ENCODE data around the gene GADL1.

GADL1 gene

GRCh38 chr3:30914696-30915095 lies 20.2 kb upstream of the GADL1 start:
- in situ Hi-C loops (cut with HindIII; ENCODE audit: low sequenced_read_pairs) = no loop called here
- H3K4me3 ChIP-seq (ENCODE audit: low read depth, low read length) = no peak overlapping the region
- DNase-seq (ENCODE audit: low read depth, low spot score) = no peak
- no peak for TF ChIP-seq CTCF (IDR thresholded peaks at IDR 0.05; ENCODE audit: low read depth, low read length)

GRCh38 chr3:30913176-30913575 lies 18.7 kb upstream of the GADL1 start:
- no peak for TF ChIP-seq CTCF (IDR thresholded peaks at IDR 0.05; ENCODE audit: low read depth, low read length)
- in situ Hi-C loops (cut with HindIII; ENCODE audit: low sequenced_read_pairs) = no loop called here
- DNase-seq (ENCODE audit: low read depth, low spot score) = no peak
- H3K4me3 ChIP-seq (ENCODE audit: low read depth, low read length) = no peak overlapping the region

GRCh38 chr3:30912301-30912700 lies 17.8 kb upstream of the GADL1 start:
- in situ Hi-C loops (cut with HindIII; ENCODE audit: low sequenced_read_pairs) = no loop called here
- no peak for DNase-seq (ENCODE audit: low read depth, low spot score)
- no peak overlapping the region for H3K4me3 ChIP-seq (ENCODE audit: low read depth, low read length)
- TF ChIP-seq CTCF (IDR thresholded peaks at IDR 0.05; ENCODE audit: low read depth, low read length) = no peak

GRCh38 chr3:30908456-30909037 lies 14.1 kb upstream of the GADL1 start:
- in situ Hi-C loops (cut with HindIII; ENCODE audit: low sequenced_read_pairs) = no loop called here
- no peak for TF ChIP-seq CTCF (IDR thresholded peaks at IDR 0.05; ENCODE audit: low read depth, low read length)
- no peak overlapping the region for H3K4me3 ChIP-seq (ENCODE audit: low read depth, low read length)
- DNase-seq (ENCODE audit: low read depth, low spot score) = no peak

GRCh38 chr3:30904996-30905395 lies 10.5 kb upstream of the GADL1 start:
- in situ Hi-C loops (cut with HindIII; ENCODE audit: low sequenced_read_pairs) = no loop called here
- no peak for TF ChIP-seq CTCF (IDR thresholded peaks at IDR 0.05; ENCODE audit: low read depth, low read length)
- no peak for DNase-seq (ENCODE audit: low read depth, low spot score)
- no peak overlapping the region for H3K4me3 ChIP-seq (ENCODE audit: low read depth, low read length)

- in situ Hi-C loops (cut with HindIII; ENCODE audit: low sequenced_read_pairs) = no loop called here
- no peak for DNase-seq (ENCODE audit: low read depth, low spot score)
- H3K4me3 ChIP-seq (ENCODE audit: low read depth, low read length) = no peak overlapping the region
- TF ChIP-seq CTCF (IDR thresholded peaks at IDR 0.05; ENCODE audit: low read depth, low read length) = no peak
These were observed 868 bp upstream of the GADL1 start for GRCh38 chr3:30895329-30895728.
